ENCODE measurements around the gene KIF19. TPM values are rescaled to one million over a fixed set of nuclear protein-coding genes. Genes with fewer than 3 reads are reported as not detected.
"Not testable (repeated sequence)": the region's sequence is repeated elsewhere in the genome, so short reads cannot be mapped to it uniquely, and the experiment has no call there.

The KIF19 gene
- total RNA-seq, 4 donors from 2014 or later = 2.1 to 31.4 (median 8.6) TPM

- H3K36me3 ChIP-seq = no peaks in the 10 kb centered on the region
- H3K9me3 ChIP-seq = no peaks in the 10 kb centered on the region
- H3K27ac ChIP-seq = no peak overlapping the region
- H3K4me3 ChIP-seq = no peak overlapping the region
- no peaks in the 10 kb centered on the region for H3K27me3 ChIP-seq
- no peaks in the 10 kb centered on the region for H3K4me1 ChIP-seq
- TF ChIP-seq POLR2A (IDR thresholded peaks at IDR 0.05) = no peak
- no peak for TF ChIP-seq CTCF (IDR thresholded peaks at IDR 0.05)
- DNase-seq = no peak
Measured at GRCh38 chr17:74403512-74404137, 77.6 kb downstream of the KIF19 start.

- Histone ChIP-seq H3K27me3 (no peaks in the 10 kb centered on the region), H3K27ac (no peak overlapping the region), H3K4me1 (no peaks in the 10 kb centered on the region), H3K36me3 (no peaks in the 10 kb centered on the region), H3K9me3 (no peaks in the 10 kb centered on the region), H3K4me3 (no peak overlapping the region)
- no peak for DNase-seq
- TF ChIP-seq POLR2A (IDR thresholded peaks at IDR 0.05) = no peak
- no peak for TF ChIP-seq CTCF (IDR thresholded peaks at IDR 0.05)
Measured at GRCh38 chr17:74404218-74404617, 78.2 kb downstream of the KIF19 start.

GRCh38 chr17:74404789-74405188 is 78.8 kb downstream of the KIF19 start:
- H3K27ac ChIP-seq = no peak overlapping the region
- TF ChIP-seq POLR2A (IDR thresholded peaks at IDR 0.05) (no peak), CTCF (IDR thresholded peaks at IDR 0.05) (no peak)
- DNase-seq = no peak
- H3K9me3 ChIP-seq = no peaks in the 10 kb centered on the region
- H3K36me3 ChIP-seq = no peaks in the 10 kb centered on the region
- no peaks in the 10 kb centered on the region for H3K27me3 ChIP-seq
- no peak overlapping the region for H3K4me3 ChIP-seq
- no peaks in the 10 kb centered on the region for H3K4me1 ChIP-seq

GRCh38 chr17:74405311-74405710 is 79.3 kb downstream of the KIF19 start:
- H3K4me3 ChIP-seq, H3K9me3 ChIP-seq, DNase-seq, H3K4me1 ChIP-seq, H3K27me3 ChIP-seq, H3K36me3 ChIP-seq, H3K27ac ChIP-seq: not testable (repeated sequence)

Other genes starting within 250 kb of the KIF19 start
- gene RPL38, start 122.5 kb upstream of the KIF19 start, total RNA-seq = 100 to 1,000 TPM; 222 to 392 (median 289) TPM
- gene TTYH2, start 112.7 kb upstream of the KIF19 start, total RNA-seq = 10 to 100 TPM in 1 of 4 donors, 1 to 10 TPM in 3; 1.2 to 24.8 (median 3.1) TPM
- gene DNAI2, start 52.0 kb upstream of the KIF19 start, total RNA-seq = not detected
- gene BTBD17, start 35.6 kb downstream of the KIF19 start, total RNA-seq = not detected
- 1 to 10 TPM in 1 of 4 donors, under 1 TPM in 2, not detected in 1; 0.53 to 1.1 (median 0.85) TPM for gene GPR142, start 41.3 kb downstream of the KIF19 start, total RNA-seq
- gene GPRC5C, start 105.9 kb downstream of the KIF19 start, total RNA-seq = 100 to 1,000 TPM in 2 of 4 donors, 10 to 100 TPM in 2; 61.1 to 173 (median 107) TPM
- gene CD300A, start 140.4 kb downstream of the KIF19 start, total RNA-seq = 10 to 100 TPM in 1 of 4 donors, 1 to 10 TPM in 3; 1.1 to 61.1 (median 6.8) TPM
- not detected for gene CD300LB, start 205.2 kb downstream of the KIF19 start, total RNA-seq
- not detected for gene CD300C, start 219.9 kb downstream of the KIF19 start, total RNA-seq
- gene CD300H, start 241.3 kb downstream of the KIF19 start, total RNA-seq = not detected